Retinal pigment epithelial cell (primary cell): ENCODE measurements around the gene GATAD2A.
A peak's percentile ranks its signal among the peaks of the same experiment; 100 is the strongest.

Experiments used
- DNase-seq: peaks from one replicate; pipeline ENCODE4 v3.0.0-alpha.2; 2010; ENCODE audit warnings: low read depth
- H3K4me3 ChIP-seq: 2 replicates; pipeline ENCODE4 v1.5.1; 2011; ENCODE audit warnings: mild to moderate bottlenecking, low read length, control low read depth, moderate library complexity
- CTCF ChIP-seq: conservative IDR thresholded peaks from 2 replicates; pipeline ENCODE4 v1.5.1; 2011; ENCODE audit warnings: low read depth, low read length, control low read depth, inconsistent platforms

The GATAD2A gene

GRCh38 chr19:19520989-19521388, 115.5 kb downstream of the GATAD2A start:
- no peak for TF ChIP-seq CTCF
- DNase-seq: no peak
- no peak overlapping the region for H3K4me3 ChIP-seq

- H3K4me3 ChIP-seq: no peak overlapping the region
- no peak for TF ChIP-seq CTCF
- DNase-seq: no peak
These were observed 117.7 kb downstream of the GATAD2A start for GRCh38 chr19:19523177-19523576.

GRCh38 chr19:19524053-19524452, 118.6 kb downstream of the GATAD2A start:
- no peak for DNase-seq
- no peak overlapping the region for H3K4me3 ChIP-seq
- TF ChIP-seq CTCF: no peak

- DNase-seq: no peak
- peak; percentile 7 for TF ChIP-seq CTCF
- H3K4me3 ChIP-seq: no peak overlapping the region
These were observed 120.3 kb downstream of the GATAD2A start for GRCh38 chr19:19525611-19526380.

- H3K4me3 ChIP-seq: no peak overlapping the region
- no peak for DNase-seq
- TF ChIP-seq CTCF: no peak
These were observed 121.3 kb downstream of the GATAD2A start for GRCh38 chr19:19526581-19527370.

- TF ChIP-seq CTCF: no peak
- no peak overlapping the region for H3K4me3 ChIP-seq
- no peak for DNase-seq
These were observed 121.8 kb downstream of the GATAD2A start for GRCh38 chr19:19527371-19527656.
